ACHN (cell line): ENCODE data around the gene ATF6.

Experiments used
- DNase-seq: peaks from one replicate; pipeline ENCODE4 v3.0.0-alpha.2; 2015
- in situ Hi-C: cut with HindIII; loops from 2 replicates; pipeline ENCODE4 v1.10.0; 2017; ENCODE audit warnings: low sequenced_read_pairs, low pct_ligation_motif_present, low pct_unique_long_range_greater_than_20kb

Gene ATF6

DNA sequence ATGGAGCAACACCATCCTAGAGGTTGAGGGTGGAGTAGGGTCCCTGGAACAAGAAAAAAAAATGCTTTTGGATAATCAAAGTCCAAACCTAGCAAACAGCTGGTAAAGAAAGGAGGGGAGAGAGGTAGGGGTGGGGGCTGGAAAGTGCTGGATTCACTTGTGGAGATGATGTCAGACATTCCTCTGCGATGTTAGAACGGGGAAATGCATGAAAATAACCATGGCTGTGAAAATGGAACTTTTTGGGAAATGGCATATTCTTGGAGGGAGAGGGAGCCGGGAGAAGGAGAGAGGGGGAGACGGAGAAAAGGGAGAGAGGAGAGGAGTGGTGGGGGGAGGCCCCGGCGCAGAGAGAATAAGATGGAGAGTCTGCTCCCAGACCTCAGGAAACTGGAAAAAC is 203.9 kb downstream of the ATF6 start:
- DNase-seq = no peak
- in situ Hi-C loops = no loop called here

DNA sequence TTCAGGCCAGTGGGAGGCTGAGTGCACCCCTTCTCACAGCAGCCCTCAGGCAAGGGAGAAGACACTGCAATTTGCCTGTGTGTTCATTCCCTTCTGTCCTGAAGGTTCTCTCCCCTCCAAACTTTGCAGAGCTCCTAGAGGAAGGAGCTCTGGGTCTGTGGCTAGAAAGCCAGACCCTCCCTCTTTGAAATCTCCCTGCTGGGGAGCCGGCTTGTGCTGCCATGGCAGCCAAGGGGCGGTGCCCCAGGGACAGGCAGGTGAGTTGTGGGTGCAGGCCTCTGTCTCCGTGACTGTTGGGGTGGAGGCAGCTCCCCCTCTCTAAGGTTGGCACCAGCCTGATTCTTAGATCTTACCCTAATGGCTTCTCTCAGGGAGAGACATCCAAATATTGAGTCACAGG is 204.5 kb downstream of the ATF6 start:
- DNase-seq = no peak
- in situ Hi-C loops = no loop called here

DNA sequence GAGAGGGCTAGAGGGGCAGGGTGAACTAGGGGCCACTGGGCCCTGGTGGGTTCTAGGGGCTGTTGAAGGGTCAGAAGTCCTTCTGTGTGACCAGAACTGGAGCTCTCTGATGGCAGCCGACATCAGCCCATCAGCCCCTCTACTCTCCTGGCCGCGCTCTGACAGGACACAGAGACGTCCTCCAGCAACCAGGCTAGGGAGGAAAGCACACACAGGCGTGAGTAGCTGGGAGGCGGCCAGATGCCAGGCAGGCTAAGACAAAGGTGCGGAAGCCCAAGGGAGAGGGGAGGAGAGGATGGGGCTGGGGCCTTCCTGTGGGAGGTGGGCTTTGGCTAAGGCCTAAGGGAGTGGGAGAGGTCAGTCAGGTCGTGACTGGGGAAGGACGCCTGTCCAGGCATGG is 206.7 kb downstream of the ATF6 start:
- in situ Hi-C loops = no loop called here

DNA sequence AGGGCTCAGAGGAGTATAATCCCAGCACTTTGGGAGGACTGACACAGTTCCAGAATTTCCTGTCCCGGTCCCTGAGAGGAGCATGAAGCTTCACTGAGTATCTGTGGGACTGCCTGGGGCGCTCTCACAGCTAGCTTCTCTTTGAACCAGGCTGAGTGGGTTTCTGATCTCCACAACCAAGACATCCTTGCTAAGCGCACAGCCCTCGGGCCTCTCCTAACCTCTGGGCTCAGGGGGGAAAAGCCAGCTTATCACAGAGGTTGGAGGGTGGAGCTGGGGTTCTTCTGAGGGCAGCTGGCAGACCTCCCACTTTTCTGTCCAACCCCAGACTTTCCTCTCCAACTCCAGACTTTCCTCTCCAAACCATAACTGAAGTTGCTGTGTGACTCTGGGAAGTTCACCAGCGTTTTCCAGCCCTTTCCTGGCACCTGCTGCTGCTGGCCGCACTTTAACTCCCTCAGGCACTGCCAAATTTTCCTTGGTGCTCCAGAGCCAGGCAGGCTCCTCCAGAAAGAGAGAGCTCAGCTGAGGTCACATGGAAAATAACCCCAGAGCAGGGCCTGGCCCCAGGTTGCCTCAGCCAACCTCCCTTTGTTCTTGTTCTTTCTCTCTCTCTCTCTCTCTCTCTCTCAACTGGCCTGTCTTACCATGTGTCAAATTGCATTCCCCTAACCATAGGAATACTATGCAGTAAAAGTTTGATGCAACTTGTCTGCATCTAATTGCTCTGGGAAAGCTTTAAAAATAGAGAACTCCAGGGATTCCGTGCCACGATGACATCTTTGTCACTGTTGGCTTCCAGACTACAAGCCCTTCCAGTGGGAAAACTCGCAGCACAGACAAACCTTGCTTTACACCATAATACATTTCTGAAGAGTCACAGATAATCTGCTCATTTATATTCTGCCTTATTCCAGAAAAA is 208.1 kb downstream of the ATF6 start:
- in situ Hi-C loops = no loop called here
- no peak for DNase-seq

More for the DNA sequence above, 206.7 kb downstream of the ATF6 start:
- DNase-seq = no peak

DNA sequence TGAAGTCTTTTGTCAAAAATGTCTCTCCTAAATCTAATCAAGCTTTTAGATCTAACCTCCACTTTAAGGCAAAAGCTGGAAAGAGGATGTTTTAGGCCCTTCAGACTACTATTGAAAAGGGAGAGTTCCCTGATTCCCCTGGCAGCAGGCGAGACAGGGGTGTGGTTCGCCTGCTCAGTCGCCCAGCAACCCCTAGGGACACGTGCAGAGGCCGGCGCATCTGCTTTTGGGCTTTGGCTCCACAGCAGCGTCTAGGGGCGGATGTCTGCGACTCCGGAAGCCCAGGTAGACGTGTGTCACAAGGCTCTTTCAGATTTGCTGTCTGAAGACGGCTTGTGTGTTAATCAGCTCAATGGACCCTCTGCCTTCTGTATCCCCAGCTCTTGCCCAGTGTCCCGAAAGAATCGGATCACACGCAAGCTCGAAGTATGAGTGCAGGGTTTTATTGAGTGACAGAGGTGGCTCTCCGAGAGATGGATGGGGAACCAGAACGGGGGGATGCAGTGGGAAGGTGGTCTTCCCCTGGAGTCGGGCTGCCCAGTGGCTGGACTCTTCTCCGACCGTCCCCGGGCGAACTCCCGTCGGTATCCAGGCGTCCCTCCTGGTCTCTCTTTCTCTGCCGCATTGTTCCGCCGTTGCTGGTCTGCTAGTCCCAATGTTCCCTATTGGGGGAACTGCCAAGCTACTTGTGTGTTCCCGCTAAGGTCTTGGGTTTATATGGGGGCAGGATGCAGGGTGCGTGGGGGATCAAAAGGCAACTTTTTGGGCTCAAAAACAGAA is 212.1 kb downstream of the ATF6 start:
- in situ Hi-C loops = no loop called here

DNA sequence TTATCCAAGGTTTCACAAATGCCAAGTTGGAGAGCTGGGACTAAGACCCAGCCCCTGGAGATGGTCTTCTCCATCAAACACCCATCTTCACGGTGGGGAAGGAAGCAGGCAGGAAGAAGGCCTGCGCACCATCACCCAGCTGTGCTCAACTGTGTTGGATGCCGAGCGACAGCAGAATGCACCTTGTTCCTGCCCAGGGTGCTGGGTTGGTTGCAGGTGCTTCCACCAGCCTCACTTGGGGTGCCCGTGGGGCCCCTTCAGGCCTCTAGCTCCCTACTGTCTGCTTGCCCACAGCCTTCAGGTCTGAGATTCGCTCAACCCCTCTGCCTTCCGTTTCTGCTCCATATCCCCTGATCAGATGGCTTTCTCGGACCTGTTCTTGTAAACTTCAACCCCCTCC is 215.0 kb downstream of the ATF6 start:
- no peak for DNase-seq
- in situ Hi-C loops = no loop called here

More for the DNA sequence above, 212.1 kb downstream of the ATF6 start:
- DNase-seq = no peak

DNA sequence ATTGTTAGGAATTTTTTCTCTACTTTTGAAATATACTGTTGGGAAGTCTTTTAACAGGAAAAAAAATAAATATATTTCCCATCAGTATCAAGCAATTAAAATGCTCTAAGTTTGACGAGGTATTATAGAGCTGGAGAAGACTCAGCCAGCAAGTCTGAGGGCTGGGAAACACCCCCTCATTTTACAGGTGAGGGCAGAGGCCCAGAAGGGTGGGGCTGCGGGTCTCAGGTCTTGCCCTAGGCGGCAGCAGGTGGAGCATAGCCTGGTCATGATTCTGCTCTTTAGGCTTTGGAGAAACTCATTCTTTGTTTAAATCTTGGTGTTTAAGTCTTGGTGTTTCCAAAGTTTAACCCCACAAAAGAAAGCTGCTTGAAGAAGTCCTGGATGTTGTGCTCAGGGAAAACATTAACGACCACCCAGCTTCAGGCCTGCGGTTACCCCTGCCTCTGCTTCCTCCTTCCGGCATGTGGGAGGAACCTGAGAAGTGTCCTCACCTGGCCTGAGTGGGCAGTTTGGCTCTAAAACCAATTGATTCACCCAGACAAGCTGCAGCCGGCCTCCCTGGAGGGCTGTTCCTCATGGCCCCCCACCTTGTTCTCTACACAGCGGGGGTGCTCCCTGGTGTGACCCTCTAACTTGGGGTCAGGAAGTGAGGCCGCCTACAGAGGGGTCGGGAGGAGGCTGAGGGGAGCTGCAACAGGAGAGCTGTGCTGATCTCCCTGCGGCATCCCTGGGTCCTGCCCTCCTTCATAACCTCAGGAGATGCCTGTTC is 215.8 kb downstream of the ATF6 start:
- DNase-seq = no peak
- in situ Hi-C loops = no loop called here

DNA sequence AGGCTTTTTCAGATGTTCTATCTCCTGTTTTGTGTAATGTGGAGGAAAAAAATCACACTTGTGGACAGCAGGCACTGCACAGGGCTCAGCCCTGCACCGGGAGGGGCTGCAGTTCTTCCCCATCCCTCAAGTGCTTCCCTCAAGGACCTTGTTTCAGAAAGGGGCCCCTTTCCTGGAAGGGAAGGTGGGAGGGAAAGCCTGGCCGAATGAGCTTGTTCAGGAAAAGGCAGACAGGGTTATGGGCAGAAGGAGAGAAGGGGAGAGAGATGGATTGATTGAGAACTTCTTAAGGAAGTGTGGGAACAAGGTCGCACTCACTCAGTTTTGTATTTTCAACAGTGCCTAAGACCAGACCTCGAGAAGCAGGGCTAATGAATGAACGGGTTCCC is 216.4 kb downstream of the ATF6 start:
- no peak for DNase-seq
- in situ Hi-C loops = no loop called here

DNA sequence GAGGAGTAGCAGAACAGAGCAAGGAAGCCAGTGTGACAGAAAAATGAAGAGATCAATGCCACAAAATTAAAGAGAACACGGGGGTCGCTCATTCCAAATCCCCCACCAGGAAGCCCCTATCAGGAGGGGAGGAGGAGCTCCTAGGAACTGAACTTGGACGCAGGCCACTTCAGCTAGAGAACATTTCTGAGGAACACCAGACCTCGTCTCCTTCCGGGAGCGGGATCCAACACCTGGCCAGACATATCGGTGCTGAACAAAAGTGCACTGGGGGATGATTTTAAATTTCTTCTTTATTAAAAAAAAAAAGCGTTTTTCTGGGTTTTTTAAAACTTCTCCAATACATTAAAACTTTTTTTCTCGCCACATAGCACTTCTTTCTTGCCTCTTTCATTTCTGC is 216.8 kb downstream of the ATF6 start:
- DNase-seq = no peak
- in situ Hi-C loops = no loop called here

DNA sequence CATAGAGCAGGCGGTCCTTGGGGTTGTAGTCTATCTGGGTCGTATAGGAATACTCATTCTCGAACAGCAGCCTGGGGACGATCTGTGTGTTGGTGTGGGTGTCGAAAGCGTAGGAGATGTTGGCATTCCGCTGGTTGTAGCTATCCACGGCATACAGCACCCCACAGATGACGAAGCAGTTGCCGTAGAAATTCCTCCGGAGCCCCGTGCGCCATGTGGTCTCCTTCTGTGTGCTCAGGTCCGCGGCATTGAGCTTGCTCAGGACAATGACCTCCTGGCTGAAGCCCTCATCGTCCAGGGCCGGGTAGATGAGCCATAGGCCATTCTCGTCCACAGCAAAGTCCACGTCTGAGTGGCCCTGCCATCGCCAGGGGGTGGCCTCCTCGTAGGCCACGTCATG is 217.6 kb downstream of the ATF6 start:
- no peak for DNase-seq
- in situ Hi-C loops = no loop called here

DNA sequence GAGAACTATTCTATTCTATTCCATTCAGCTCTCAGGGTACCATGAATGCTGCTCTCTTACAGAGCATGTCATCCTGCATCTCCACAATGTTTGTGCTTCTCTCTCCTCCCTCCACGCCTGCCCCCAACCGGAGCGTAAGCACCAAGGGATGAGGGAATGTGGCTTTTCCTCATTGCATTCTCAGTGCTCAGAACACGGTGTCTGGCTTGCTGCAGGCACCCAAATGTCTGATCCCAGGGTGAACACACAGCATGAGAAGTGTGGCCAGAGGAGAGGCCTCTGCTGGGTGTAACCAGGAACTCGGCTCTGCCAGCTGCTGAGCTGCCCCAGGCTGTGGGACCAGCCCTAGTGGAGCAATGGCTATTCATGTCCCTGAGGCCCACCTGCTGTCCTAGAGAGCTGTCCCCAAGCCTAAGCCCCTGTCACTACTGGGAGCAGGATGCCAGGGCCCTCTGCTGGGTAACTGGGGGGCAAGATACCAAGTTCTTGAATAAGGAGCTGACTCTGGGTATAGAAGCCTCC is 219.2 kb downstream of the ATF6 start:
- in situ Hi-C loops = no loop called here
- no peak for DNase-seq

DNA sequence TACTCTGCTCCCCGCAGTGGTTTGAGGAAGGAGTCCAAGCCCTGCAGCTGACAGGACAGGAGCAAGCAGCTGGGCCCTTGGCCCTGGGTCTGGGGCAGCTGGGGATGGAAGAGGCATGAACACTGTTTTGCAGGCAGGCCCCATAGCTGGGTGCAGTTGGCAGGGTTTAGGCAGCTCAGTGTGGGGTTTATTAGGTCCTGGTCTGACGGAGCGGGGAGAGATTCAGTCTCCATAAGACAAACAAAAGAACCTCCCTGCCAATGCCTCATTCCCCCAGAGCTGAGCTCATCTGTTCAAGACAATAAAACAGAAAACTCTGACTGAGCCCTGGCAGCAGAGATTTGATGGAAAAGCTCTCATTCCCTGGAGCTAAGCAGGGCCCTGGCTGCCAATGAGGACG is 220.2 kb downstream of the ATF6 start:
- in situ Hi-C loops = no loop called here
- DNase-seq = no peak

DNA sequence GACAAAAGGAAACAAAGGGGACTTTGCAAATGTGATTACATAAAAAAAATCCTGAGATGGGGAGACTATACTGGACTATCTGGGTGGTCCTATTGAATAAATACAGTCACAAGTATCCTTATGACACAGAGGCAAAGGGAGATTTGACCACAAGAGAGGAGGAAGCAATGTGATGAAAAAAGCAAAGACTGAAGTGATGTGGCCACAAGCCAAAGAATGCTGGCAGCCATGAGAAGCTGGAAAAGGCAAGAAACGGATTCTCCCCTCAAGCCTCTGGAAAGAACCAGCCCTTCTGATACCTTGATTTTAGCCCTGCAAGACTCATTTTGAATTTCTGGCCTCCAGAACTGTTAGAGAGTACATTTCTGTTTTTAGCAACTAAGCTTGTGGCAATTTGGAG is 221.2 kb downstream of the ATF6 start:
- DNase-seq = no peak
- in situ Hi-C loops = no loop called here

DNA sequence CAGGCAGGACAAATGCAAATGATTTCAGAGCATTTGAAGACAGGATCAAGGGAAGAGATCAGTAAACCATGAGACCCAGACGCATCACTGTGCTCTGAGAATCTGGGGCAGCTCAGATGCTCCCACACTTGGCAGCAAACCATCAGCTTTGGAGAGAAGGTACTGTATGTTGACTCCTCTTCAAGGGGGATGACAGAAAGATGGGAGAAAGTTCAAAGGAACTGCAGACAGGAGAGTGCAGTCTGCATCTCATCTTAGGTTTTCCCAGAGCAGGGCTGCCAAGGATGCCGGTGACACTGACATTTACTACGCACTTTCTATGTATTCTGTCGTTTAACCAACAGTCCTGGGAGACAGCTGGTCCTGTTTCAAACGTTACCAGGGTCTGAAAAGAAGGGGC is 221.8 kb downstream of the ATF6 start:
- no peak for DNase-seq
- in situ Hi-C loops = no loop called here

DNA sequence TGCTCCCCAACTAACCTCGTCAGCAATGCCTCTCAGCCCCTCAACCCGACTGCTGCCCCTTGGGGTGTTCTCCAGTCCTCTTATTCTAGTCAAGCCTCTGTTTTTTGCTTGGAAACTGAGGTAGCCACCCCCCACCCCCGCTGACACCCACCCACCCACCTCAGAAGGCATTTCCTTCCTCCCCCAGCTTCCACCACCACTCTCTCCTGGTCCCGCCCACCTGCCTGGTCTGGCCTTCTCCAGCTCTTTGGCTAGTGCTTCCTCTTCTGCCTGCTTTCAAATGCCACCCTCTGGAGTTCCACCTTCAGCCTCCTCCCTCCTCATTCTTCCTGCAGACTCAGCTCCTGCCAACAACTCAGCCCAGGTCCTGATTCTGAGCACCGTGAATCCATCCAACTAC is 222.3 kb downstream of the ATF6 start:
- no peak for DNase-seq
- in situ Hi-C loops = no loop called here

DNA sequence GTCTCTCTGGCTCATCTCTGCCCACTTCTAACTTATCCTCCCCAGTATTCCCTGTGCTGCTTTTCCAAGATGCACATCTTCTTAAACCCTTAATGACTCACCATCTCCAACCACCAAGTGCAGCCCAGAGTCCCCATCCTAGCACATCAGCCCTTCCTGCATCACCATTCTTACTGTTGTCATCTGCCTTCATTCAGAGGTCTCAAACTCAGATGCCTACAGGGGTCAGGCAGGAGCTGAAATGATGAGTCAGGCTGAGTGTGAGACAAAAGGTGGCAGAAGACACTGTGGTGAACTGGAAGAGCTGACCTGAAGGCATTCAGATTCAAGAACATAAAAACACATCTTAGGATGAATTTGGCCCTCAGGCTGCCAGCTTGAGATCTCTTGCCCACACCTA is 223.0 kb downstream of the ATF6 start:
- in situ Hi-C loops = no loop called here
- DNase-seq = no peak

DNA sequence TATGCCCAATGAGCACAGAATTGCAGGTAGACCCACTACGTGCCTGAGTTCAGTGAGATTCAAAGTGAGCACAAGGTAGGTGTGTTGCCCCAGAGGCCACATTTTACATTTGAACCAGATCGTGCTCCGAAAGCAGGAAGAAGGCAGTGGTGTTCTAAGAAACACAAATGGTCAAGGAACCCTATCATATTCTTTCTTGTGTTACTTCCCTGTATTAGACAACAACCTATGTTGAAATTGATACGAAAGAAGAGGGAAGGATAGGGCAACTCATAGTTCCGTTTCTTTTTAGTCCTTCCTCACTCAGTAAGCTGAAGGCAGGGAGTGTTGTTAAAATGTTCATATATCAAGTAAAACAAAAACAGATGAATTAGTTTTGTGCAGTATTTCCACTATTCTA is 223.7 kb downstream of the ATF6 start:
- DNase-seq = no peak
- in situ Hi-C loops = no loop called here

DNA sequence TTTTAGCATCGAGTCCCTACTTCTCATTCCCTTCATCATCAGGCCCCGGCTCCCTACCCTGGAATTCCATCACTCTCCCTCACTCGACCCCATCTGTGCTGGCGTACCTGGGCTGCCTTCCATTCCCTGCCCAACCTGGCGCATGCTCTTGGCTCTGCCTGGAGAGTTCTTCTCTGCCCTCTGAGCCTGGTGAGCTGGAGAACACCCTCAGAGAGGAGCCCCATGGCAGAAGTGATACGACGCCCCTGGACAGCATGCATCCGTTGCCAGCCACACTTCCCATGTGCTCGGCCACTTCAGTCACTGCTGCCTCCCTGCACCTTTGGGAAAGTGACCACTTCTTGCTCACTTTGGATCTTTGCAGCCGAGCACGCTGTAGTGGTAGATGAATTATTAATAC is 227.5 kb downstream of the ATF6 start:
- DNase-seq = no peak
- in situ Hi-C loops = no loop called here

DNA sequence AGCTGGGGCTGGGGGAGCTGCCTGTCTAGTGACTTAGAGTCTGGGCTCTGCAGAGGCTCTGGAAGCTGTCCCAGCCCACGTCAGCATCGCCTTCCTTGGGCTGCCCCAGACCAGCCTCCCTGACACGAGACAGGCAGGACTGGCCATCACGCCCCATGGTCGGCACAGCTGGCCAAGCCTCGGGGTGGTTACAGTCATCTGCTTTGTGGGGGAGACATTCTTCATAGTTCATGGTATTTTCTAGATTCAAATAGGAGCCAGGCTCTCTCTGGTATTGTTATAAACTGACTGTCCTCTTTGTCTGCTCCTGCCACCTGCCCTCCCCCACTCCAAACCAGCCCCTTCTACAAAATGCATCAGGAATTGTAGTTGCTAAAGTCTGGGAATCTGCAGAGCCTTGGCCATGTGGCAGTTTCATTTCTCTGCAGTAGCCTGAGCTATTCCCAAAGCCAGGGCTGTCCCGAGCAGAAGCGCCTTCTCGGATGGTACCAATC is 228.1 kb downstream of the ATF6 start:
- DNase-seq = no peak
- in situ Hi-C loops = no loop called here
